Loucy (cell line): ENCODE data around the gene OR2M7.

Experiments used
- H2AFZ ChIP-seq: fragments of 200-600 bp; sonication (generic); 2 replicates; pipeline ENCODE4 v1.6.0; 2016; ENCODE audit warnings: antibody characterized with exemption, mild to moderate bottlenecking, low read length, moderate library complexity
- H3F3A ChIP-seq: fragments of 200-600 bp; 2 replicates; pipeline ENCODE4 v1.6.0; 2016; ENCODE audit warnings: antibody characterized with exemption, low read depth, mild to moderate bottlenecking
- H3K27me3 ChIP-seq: fragments of 200-600 bp; sonication (generic); 2 replicates; pipeline ENCODE4 v1.6.1; 2014; ENCODE audit warnings: low read length, mild to moderate bottlenecking; ENCODE audit not compliant: insufficient read depth, poor library complexity, severe bottlenecking
- H3K36me3 ChIP-seq: fragments of 200-600 bp; sonication (generic); 2 replicates; pipeline ENCODE4 v1.6.1; 2016; ENCODE audit warnings: low read length; ENCODE audit not compliant: insufficient read depth
- H3K4me1 ChIP-seq: fragments of 200-600 bp; sonication (generic); 2 replicates; pipeline ENCODE4 v1.5.1; 2014; ENCODE audit warnings: low read length, mild to moderate bottlenecking; ENCODE audit not compliant: insufficient read depth, poor library complexity, severe bottlenecking
- H3K4me2 ChIP-seq: fragments of 200-600 bp; sonication (generic); 2 replicates; pipeline ENCODE4 v1.6.0; 2014; ENCODE audit warnings: antibody characterized with exemption, low read length, low read depth, mild to moderate bottlenecking; ENCODE audit not compliant: poor library complexity, severe bottlenecking
- H3K4me3 ChIP-seq: fragments of 200-600 bp; sonication (generic); 2 replicates; pipeline ENCODE4 v1.5.1; 2014; ENCODE audit warnings: low read length, mild to moderate bottlenecking, mixed read lengths; ENCODE audit not compliant: poor library complexity, severe bottlenecking
- H3K79me2 ChIP-seq: fragments of 200-600 bp; sonication (generic); 2 replicates; pipeline ENCODE4 v1.6.1; 2014; ENCODE audit warnings: low read length; ENCODE audit not compliant: insufficient read depth
- H3K9ac ChIP-seq: fragments of 200-600 bp; sonication (generic); 2 replicates; pipeline ENCODE4 v1.6.0; 2014; ENCODE audit warnings: mild to moderate bottlenecking, low read depth, low read length, moderate library complexity; ENCODE audit not compliant: poor library complexity, severe bottlenecking
- H3K9me2 ChIP-seq: fragments of 200-600 bp; sonication (generic); replicated peaks from 2 replicates; pipeline ENCODE4 v1.6.1; 2016; ENCODE audit warnings: low read depth, low read length, mixed read lengths
- H3K9me3 ChIP-seq: fragments of 200-600 bp; sonication (generic); 2 replicates; pipeline ENCODE4 v1.6.1; 2014; ENCODE audit warnings: mild to moderate bottlenecking, antibody characterized with exemption, low read length, low read depth; ENCODE audit not compliant: insufficient read depth
- H4K20me1 ChIP-seq: fragments of 200-600 bp; sonication (generic); 2 replicates; pipeline ENCODE4 v1.6.0; 2014; ENCODE audit warnings: antibody characterized with exemption, low read length, mild to moderate bottlenecking; ENCODE audit not compliant: insufficient read depth, poor library complexity, severe bottlenecking
- CTCF ChIP-seq: fragments of 200-600 bp; sonication (generic); conservative IDR thresholded peaks from 2 replicates; pipeline ENCODE4 v1.5.1; 2014; ENCODE audit warnings: mild to moderate bottlenecking, antibody characterized with exemption, low read length
- EZH2phosphoT487 ChIP-seq: fragments of 200-600 bp; IDR thresholded peaks from 2 replicates; pipeline ENCODE4 v1.6.1; 2018; ENCODE audit warnings: antibody characterized with exemption, mild to moderate bottlenecking, moderate library complexity, borderline replicate concordance

The OR2M7 gene

GRCh38 chr1:248366609-248367008 is 42.2 kb upstream of the OR2M7 start:
- H3F3A ChIP-seq = no peaks in the 10 kb centered on the region
- no peak overlapping the region for H2AFZ ChIP-seq
- H3K9me2 ChIP-seq = no peaks in the 10 kb centered on the region
- H4K20me1 ChIP-seq = no peaks in the 10 kb centered on the region
- H3K36me3 ChIP-seq = no peaks in the 10 kb centered on the region
- H3K4me1 ChIP-seq = no peaks in the 10 kb centered on the region
- TF ChIP-seq EZH2phosphoT487 = no peak
- no peak for TF ChIP-seq CTCF
- H3K4me2 ChIP-seq = no peak overlapping the region
- no peaks in the 10 kb centered on the region for H3K79me2 ChIP-seq
- no peak overlapping the region for H3K4me3 ChIP-seq
- no peak overlapping the region for H3K9ac ChIP-seq
- H3K9me3 ChIP-seq = 0 out of 2 replicates have a peak, but pooled peaks cover 6% of the 10 kb centered on the region
- no peaks in the 10 kb centered on the region for H3K27me3 ChIP-seq

GRCh38 chr1:248361121-248361715 is 36.9 kb upstream of the OR2M7 start, which contains the start of gene OR2T4:
Gene OR2T4, plus strand, starts transcription at chr1:248361665. Its CDS starts 0 bp downstream, at chr1:248361665.
- no peaks in the 10 kb centered on the region for H3K27me3 ChIP-seq

GRCh38 chr1:248359415-248359814 is 35.0 kb upstream of the OR2M7 start:
- H3K27me3 ChIP-seq = no peaks in the 10 kb centered on the region
- H3K4me3 ChIP-seq = no peak overlapping the region
- H2AFZ ChIP-seq = no peak overlapping the region
- no peaks in the 10 kb centered on the region for H3K9me2 ChIP-seq
- H4K20me1 ChIP-seq = no peaks in the 10 kb centered on the region
- TF ChIP-seq EZH2phosphoT487 = no peak
- TF ChIP-seq CTCF = no peak
- H3K4me2 ChIP-seq = no peak overlapping the region
- H3K4me1 ChIP-seq = no peaks in the 10 kb centered on the region
- no peak overlapping the region for H3K9ac ChIP-seq
- no peaks in the 10 kb centered on the region for H3K36me3 ChIP-seq
- 0 out of 2 replicates have a peak, but pooled peaks cover under 1% of the 10 kb centered on the region for H3K9me3 ChIP-seq
- no peaks in the 10 kb centered on the region for H3F3A ChIP-seq
- no peaks in the 10 kb centered on the region for H3K79me2 ChIP-seq

More at GRCh38 chr1:248361121-248361715, 36.9 kb upstream of the OR2M7 start, which contains the start of gene OR2T4:
- no peaks in the 10 kb centered on the region for H3K9me2 ChIP-seq
- H3K79me2 ChIP-seq = no peaks in the 10 kb centered on the region
- no peak within 1 kb of the TSS for H3K4me2 ChIP-seq
- no peaks in the 10 kb centered on the region for H3K36me3 ChIP-seq
- TF ChIP-seq CTCF = no peak
- TF ChIP-seq EZH2phosphoT487 = no peak
- no peaks in the 10 kb centered on the region for H4K20me1 ChIP-seq
- H3K9ac ChIP-seq = no peak within 1 kb of the TSS
- no peak within 1 kb of the TSS for H3K4me3 ChIP-seq
- 0 out of 2 replicates have a peak, but pooled peaks cover 6% of the 10 kb centered on the region for H3K9me3 ChIP-seq
- no peaks in the 10 kb centered on the region for H3F3A ChIP-seq
- no peaks in the 10 kb centered on the region for H3K4me1 ChIP-seq
- H2AFZ ChIP-seq = no peak within 1 kb of the TSS
